ENCODE results near the gene NSUN2.

The NSUN2 gene

DNA sequence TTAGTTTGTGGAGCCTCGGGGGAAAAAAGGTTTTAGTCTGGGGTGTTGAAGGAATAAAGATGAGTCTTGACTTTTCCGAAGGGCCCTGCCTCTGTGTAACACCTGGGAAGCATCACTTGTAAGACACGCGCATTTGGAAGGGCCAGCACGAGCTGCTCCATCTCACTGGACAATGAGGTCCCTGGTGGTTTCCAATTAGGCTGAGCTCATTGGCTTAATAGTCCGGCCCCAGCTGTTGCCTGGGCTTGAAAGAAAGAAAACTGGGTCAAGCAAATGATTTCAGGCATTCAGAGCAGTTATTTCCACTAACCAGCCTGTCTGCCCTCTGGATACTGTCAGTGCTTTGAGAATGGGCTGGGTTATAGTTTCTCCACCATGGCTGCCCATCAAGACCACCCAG lies 64.5 kb downstream of the NSUN2 start:
- H3K4me3 ChIP-seq (ENCODE audit: low read depth, low read length), result no peak overlapping the region
- DNase-seq (ENCODE audit: low read depth), result no peak
- TF ChIP-seq, protein P1, sequence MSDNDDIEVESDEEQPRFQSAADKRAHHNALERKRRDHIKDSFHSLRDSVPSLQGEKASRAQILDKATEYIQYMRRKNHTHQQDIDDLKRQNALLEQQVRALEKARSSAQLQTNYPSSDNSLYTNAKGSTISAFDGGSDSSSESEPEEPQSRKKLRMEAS (IDR thresholded peaks at IDR 0.05; ENCODE audit: low read depth, low read length), result no peak
- no peak for TF ChIP-seq POLR2A (IDR thresholded peaks at IDR 0.05; ENCODE audit: extremely low read depth, insufficient read length)
- TF ChIP-seq, protein P2, sequence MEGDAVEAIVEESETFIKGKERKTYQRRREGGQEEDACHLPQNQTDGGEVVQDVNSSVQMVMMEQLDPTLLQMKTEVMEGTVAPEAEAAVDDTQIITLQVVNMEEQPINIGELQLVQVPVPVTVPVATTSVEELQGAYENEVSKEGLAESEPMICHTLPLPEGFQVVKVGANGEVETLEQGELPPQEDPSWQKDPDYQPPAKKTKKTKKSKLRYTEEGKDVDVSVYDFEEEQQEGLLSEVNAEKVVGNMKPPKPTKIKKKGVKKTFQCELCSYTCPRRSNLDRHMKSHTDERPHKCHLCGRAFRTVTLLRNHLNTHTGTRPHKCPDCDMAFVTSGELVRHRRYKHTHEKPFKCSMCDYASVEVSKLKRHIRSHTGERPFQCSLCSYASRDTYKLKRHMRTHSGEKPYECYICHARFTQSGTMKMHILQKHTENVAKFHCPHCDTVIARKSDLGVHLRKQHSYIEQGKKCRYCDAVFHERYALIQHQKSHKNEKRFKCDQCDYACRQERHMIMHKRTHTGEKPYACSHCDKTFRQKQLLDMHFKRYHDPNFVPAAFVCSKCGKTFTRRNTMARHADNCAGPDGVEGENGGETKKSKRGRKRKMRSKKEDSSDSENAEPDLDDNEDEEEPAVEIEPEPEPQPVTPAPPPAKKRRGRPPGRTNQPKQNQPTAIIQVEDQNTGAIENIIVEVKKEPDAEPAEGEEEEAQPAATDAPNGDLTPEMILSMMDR (IDR thresholded peaks at IDR 0.05; ENCODE audit: low read depth, low read length), result no peak

DNA sequence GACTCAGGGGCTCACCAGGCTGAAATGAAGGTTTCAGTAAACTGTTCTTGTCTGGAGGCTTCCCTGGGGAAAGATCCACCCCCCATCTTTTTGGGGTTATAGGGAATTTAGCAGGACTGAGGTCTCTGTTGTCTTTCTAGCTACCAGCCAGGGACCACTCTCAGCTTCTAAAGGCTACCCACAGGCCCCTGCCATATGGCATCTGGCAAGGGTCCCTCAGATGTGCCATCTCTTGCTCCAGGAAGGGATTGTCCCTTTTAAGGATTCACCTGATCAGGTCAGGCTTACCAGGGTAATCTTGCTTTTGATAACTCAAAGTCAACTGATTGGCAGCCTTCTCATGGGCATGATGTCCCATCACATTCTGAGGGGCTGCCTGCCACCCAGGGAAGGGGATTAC lies 65.0 kb downstream of the NSUN2 start:
- DNase-seq (ENCODE audit: low read depth), result no peak
- TF ChIP-seq, protein P1 (IDR thresholded peaks at IDR 0.05; ENCODE audit: low read depth, low read length), result no peak
- TF ChIP-seq, protein P2 (IDR thresholded peaks at IDR 0.05; ENCODE audit: low read depth, low read length), result no peak
- TF ChIP-seq MYC (IDR thresholded peaks at IDR 0.05; ENCODE audit: low read depth, low read length) (no peak), POLR2A (IDR thresholded peaks at IDR 0.05; ENCODE audit: extremely low read depth, insufficient read length) (no peak)
- H3K4me3 ChIP-seq (ENCODE audit: low read depth, low read length), result no peak overlapping the region

DNA sequence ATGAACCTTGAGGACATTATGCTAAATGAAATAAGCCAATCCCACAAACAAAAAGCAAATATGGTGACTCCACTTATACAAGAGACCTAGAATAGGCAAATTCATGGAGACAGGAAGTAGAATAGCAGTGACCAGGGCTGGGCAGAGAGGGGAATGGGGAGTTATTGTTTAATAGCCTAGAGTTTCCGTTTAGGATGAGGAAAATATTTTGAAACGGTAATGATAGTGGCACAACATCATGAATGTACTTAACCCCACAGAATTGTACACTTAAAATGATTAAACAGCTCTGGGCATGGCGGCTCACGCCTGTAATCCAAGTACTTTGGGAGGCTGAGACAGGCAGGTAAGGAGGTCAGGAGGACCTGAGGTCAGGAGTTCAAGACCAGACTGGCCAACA lies 65.8 kb downstream of the NSUN2 start:
- no peak for DNase-seq (ENCODE audit: low read depth)
- TF ChIP-seq, protein P2 (IDR thresholded peaks at IDR 0.05; ENCODE audit: low read depth, low read length), result no peak
- TF ChIP-seq, protein P1 (IDR thresholded peaks at IDR 0.05; ENCODE audit: low read depth, low read length), result no peak
- TF ChIP-seq POLR2A (IDR thresholded peaks at IDR 0.05; ENCODE audit: extremely low read depth, insufficient read length) (no peak), MYC (IDR thresholded peaks at IDR 0.05; ENCODE audit: low read depth, low read length) (no peak)
- H3K4me3 ChIP-seq (ENCODE audit: low read depth, low read length), result no peak overlapping the region

DNA sequence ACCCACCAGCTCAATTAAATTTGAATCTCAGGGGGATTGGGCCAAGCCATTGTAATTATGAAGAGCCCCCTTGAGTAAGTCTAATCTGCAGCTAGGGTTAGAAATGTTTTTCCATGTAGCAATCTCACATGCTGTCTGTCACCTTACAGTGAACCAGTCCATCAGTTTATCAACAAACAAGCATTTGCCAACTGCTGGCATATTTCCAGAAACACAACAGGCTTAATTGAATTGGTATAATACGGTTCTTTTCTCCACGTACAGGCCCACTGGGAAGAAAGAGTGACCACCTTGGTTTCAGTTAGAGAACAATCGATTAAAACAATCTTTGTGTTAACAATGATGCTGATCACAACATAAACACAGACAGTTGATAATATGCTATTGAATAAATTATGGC lies 67.4 kb downstream of the NSUN2 start:
- H3K4me3 ChIP-seq (ENCODE audit: low read depth, low read length), result no peak overlapping the region
- no peak for DNase-seq (ENCODE audit: low read depth)
- TF ChIP-seq POLR2A (IDR thresholded peaks at IDR 0.05; ENCODE audit: extremely low read depth, insufficient read length) (no peak), MYC (IDR thresholded peaks at IDR 0.05; ENCODE audit: low read depth, low read length) (no peak)
- TF ChIP-seq, protein P1 (IDR thresholded peaks at IDR 0.05; ENCODE audit: low read depth, low read length), result no peak
- TF ChIP-seq, protein P2 (IDR thresholded peaks at IDR 0.05; ENCODE audit: low read depth, low read length), result no peak

DNA sequence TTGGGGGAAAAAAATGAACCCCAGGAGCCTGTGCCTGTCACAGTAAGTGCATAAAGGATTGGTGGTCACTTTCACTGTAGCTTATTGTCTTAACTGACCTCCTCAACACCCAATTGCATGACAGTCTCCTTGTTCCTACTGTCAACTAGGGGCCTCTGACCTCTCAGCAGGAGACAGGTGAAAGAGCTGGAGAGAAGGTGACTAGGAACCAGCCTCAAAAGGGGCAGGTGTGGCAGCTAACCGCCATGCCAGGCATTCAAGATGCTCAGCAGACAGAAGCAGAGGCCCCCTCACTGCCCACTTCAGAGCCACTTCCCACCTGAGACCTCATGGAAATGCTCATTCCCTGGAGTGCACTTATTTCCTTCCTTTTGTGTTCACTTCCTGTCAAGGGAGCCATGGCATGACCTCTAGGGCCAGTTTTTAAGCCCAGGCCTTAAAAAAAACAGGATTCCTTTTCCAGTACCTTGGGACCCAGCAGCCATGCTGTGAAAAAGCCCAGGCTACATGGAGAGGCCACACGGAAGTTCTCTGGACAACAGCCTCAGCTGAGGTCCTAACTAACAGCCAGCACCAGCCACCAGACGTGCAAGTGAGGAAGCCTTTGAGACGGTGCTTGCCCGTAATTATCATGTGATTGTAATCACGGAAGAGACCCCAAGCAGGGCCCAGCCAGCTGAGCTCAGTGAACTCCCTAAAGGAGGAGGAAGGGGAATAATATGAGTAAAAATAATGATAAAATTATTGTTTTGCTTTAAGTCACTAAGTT lies 74.9 kb downstream of the NSUN2 start:
- TF ChIP-seq, protein P2 (IDR thresholded peaks at IDR 0.05; ENCODE audit: low read depth, low read length), result no peak
- TF ChIP-seq, protein P1 (IDR thresholded peaks at IDR 0.05; ENCODE audit: low read depth, low read length), result no peak
- no peak overlapping the region for H3K4me3 ChIP-seq (ENCODE audit: low read depth, low read length)
- DNase-seq (ENCODE audit: low read depth), result no peak
